NCI-H69 (cell line): ENCODE results near the gene RAB3GAP1.
"Not testable (repeated sequence)": the region's sequence is repeated elsewhere in the genome, so short reads cannot be mapped to it uniquely, and the experiment has no call there.

Source experiments
- DNase-seq: peaks from one replicate; lab custom pipeline; 2025; lab: John Stamatoyannopoulos, UW

RAB3GAP1 gene

GRCh38 chr2:135105513-135106316, 53.6 kb downstream of the RAB3GAP1 start:
- DNase-seq: not testable (repeated sequence)

GRCh38 chr2:135113322-135113721, 61.2 kb downstream of the RAB3GAP1 start:
- DNase-seq: no peak

GRCh38 chr2:135119582-135119981, 67.5 kb downstream of the RAB3GAP1 start:
- no peak for DNase-seq

GRCh38 chr2:135121016-135121657, 69.0 kb downstream of the RAB3GAP1 start:
- DNase-seq: peak; percentile 29

GRCh38 chr2:135121658-135122039, 69.6 kb downstream of the RAB3GAP1 start:
- not testable (repeated sequence) for DNase-seq

- peak; percentile 40 for DNase-seq
These were observed 73.1 kb downstream of the RAB3GAP1 start for GRCh38 chr2:135124924-135125886.

GRCh38 chr2:135125940-135126339, 73.8 kb downstream of the RAB3GAP1 start:
- DNase-seq: no peak

GRCh38 chr2:135130751-135131150, 78.7 kb downstream of the RAB3GAP1 start:
- no peak for DNase-seq

- DNase-seq: no peak
These were observed 80.2 kb downstream of the RAB3GAP1 start for GRCh38 chr2:135132314-135132713.

GRCh38 chr2:135140606-135141005, 88.5 kb downstream of the RAB3GAP1 start:
- no peak for DNase-seq

GRCh38 chr2:135142323-135142722, 90.2 kb downstream of the RAB3GAP1 start:
- DNase-seq: no peak

- no peak for DNase-seq
These were observed 92.3 kb downstream of the RAB3GAP1 start for GRCh38 chr2:135144343-135144742.

GRCh38 chr2:135149251-135149650, 97.2 kb downstream of the RAB3GAP1 start:
- DNase-seq: no peak

GRCh38 chr2:135150725-135151124, 98.6 kb downstream of the RAB3GAP1 start:
- DNase-seq: peak; percentile 39

- DNase-seq: no peak
These were observed 99.5 kb downstream of the RAB3GAP1 start for GRCh38 chr2:135151615-135152014.

GRCh38 chr2:135152361-135152760, 100.3 kb downstream of the RAB3GAP1 start:
- no peak for DNase-seq

- DNase-seq: no peak
These were observed 102.9 kb downstream of the RAB3GAP1 start for GRCh38 chr2:135154962-135155361.

- DNase-seq: no peak
These were observed 105.8 kb downstream of the RAB3GAP1 start for GRCh38 chr2:135157856-135158255.

GRCh38 chr2:135159191-135159590, 107.1 kb downstream of the RAB3GAP1 start:
- DNase-seq: no peak

GRCh38 chr2:135162377-135162776, 110.3 kb downstream of the RAB3GAP1 start:
- no peak for DNase-seq

- no peak for DNase-seq
These were observed 110.7 kb downstream of the RAB3GAP1 start for GRCh38 chr2:135162786-135163185.

GRCh38 chr2:135163306-135163705, 111.2 kb downstream of the RAB3GAP1 start:
- no peak for DNase-seq
